Measurements from ENCODE around the gene ACBD3. TPM values are rescaled to one million over a fixed set of nuclear protein-coding genes. Genes with fewer than 3 reads are reported as not detected.

Gene ACBD3
- total and polyA plus RNA-seq, 2 donors from 2014 or later, result 12.4 to 43.1 TPM

GRCh38 chr1:226215239-226215638 is 28.7 kb upstream of the ACBD3 start:
- no peak overlapping the region for H3K4me3 ChIP-seq (ENCODE audit: low read length in 3 of 3)
- no peaks in the 10 kb centered on the region for H3K27me3 ChIP-seq (ENCODE audit: control insufficient read depth, insufficient read depth, low read length)
- no peak overlapping the region for H3K27ac ChIP-seq (ENCODE audit: low read depth in 2 of 2, low read length in 2 of 2)
- H3K9ac ChIP-seq (ENCODE audit: low read length in 3 of 3), result no peak overlapping the region
- no peaks in the 10 kb centered on the region for H3K4me1 ChIP-seq (ENCODE audit: control insufficient read depth in 2 of 3, insufficient read depth in 2 of 3, low read depth in 1 of 3, low read length in 3 of 3)
- DNase-seq (no peak), FAIRE-seq (no peak)
- H3K9me3 ChIP-seq (ENCODE audit: control insufficient read depth in 2 of 3, insufficient read depth in 1 of 3, low read length in 3 of 3), result no peaks in the 10 kb centered on the region
- intact Hi-C loops (cut with DNase I), result no loop called here
- no peak for TF ChIP-seq CTCF (IDR thresholded peaks at IDR 0.05; ENCODE audit: borderline replicate concordance, extremely low read depth, insufficient read depth)
- H3K36me3 ChIP-seq (ENCODE audit: control insufficient read depth in 2 of 3, insufficient read depth in 3 of 3, low read length in 3 of 3), result no peaks in the 10 kb centered on the region

- Histone ChIP-seq H3K9ac (ENCODE audit: low read length in 3 of 3) (no peak overlapping the region), H3K4me1 (ENCODE audit: control insufficient read depth in 2 of 3, insufficient read depth in 2 of 3, low read depth in 1 of 3, low read length in 3 of 3) (no peaks in the 10 kb centered on the region), H3K36me3 (ENCODE audit: control insufficient read depth in 2 of 3, insufficient read depth in 3 of 3, low read length in 3 of 3) (no peaks in the 10 kb centered on the region), H3K9me3 (ENCODE audit: control insufficient read depth in 2 of 3, insufficient read depth in 1 of 3, low read length in 3 of 3) (no peaks in the 10 kb centered on the region), H3K27ac (ENCODE audit: low read depth in 2 of 2, low read length in 2 of 2) (no peak overlapping the region), H3K27me3 (ENCODE audit: control insufficient read depth, insufficient read depth, low read length) (no peaks in the 10 kb centered on the region), H3K4me3 (ENCODE audit: low read length in 3 of 3) (no peak overlapping the region)
- DNase-seq (no peak), FAIRE-seq (no peak)
- no peak for TF ChIP-seq CTCF (IDR thresholded peaks at IDR 0.05; ENCODE audit: borderline replicate concordance, extremely low read depth, insufficient read depth)
- intact Hi-C loops (cut with DNase I), result no loop called here
Observed at GRCh38 chr1:226212545-226212944, 26.0 kb upstream of the ACBD3 start.

GRCh38 chr1:226211181-226211821 is 24.8 kb upstream of the ACBD3 start:
- H3K36me3 ChIP-seq (ENCODE audit: control insufficient read depth in 2 of 3, insufficient read depth in 3 of 3, low read length in 3 of 3), result no peaks in the 10 kb centered on the region

More at GRCh38 chr1:226211181-226211821, 24.8 kb upstream of the ACBD3 start:
- Histone ChIP-seq H3K27me3 (ENCODE audit: control insufficient read depth, insufficient read depth, low read length) (no peaks in the 10 kb centered on the region), H3K4me3 (ENCODE audit: low read length in 3 of 3) (no peak overlapping the region), H3K27ac (ENCODE audit: low read depth in 2 of 2, low read length in 2 of 2) (no peak overlapping the region), H3K4me1 (ENCODE audit: control insufficient read depth in 2 of 3, insufficient read depth in 2 of 3, low read depth in 1 of 3, low read length in 3 of 3) (no peaks in the 10 kb centered on the region), H3K9me3 (ENCODE audit: control insufficient read depth in 2 of 3, insufficient read depth in 1 of 3, low read length in 3 of 3) (no peaks in the 10 kb centered on the region), H3K9ac (ENCODE audit: low read length in 3 of 3) (no peak overlapping the region)
- no peak for TF ChIP-seq CTCF (IDR thresholded peaks at IDR 0.05; ENCODE audit: borderline replicate concordance, extremely low read depth, insufficient read depth)
- intact Hi-C loops (cut with DNase I), result no loop called here
- no peak for FAIRE-seq
- DNase-seq, result no peak
